ENCODE data around the gene BPNT1. TPM values are rescaled to one million over a fixed set of nuclear protein-coding genes. Genes with fewer than 3 reads are reported as not detected.

BPNT1 gene
- total RNA-seq, 1 experiment from 2014 or later = 41.5 TPM

- Histone ChIP-seq H3K36me3 (ENCODE audit: low read depth) (peaks cover 17% of the 10 kb centered on the region), H3K4me3 (no peak overlapping the region), H3K9me2 (ENCODE audit: insufficient read depth) (no peaks in the 10 kb centered on the region), H3K9me3 (ENCODE audit: insufficient read depth, low read depth) (no peaks in the 10 kb centered on the region), H3K4me1 (replicated peaks; ENCODE audit: insufficient read depth) (no peaks in the 10 kb centered on the region), H3F3A (ENCODE audit: insufficient read depth, low read depth) (no peaks in the 10 kb centered on the region), H3K79me2 (ENCODE audit: low read depth) (no peaks in the 10 kb centered on the region), H2AFZ (no peak overlapping the region), H3K4me2 (no peak overlapping the region), H3K27ac (no peak overlapping the region), H3K27me3 (ENCODE audit: insufficient read depth, low read depth) (no peaks in the 10 kb centered on the region), H4K20me1 (ENCODE audit: insufficient read depth) (no peaks in the 10 kb centered on the region)
- TF ChIP-seq, protein P1, sequence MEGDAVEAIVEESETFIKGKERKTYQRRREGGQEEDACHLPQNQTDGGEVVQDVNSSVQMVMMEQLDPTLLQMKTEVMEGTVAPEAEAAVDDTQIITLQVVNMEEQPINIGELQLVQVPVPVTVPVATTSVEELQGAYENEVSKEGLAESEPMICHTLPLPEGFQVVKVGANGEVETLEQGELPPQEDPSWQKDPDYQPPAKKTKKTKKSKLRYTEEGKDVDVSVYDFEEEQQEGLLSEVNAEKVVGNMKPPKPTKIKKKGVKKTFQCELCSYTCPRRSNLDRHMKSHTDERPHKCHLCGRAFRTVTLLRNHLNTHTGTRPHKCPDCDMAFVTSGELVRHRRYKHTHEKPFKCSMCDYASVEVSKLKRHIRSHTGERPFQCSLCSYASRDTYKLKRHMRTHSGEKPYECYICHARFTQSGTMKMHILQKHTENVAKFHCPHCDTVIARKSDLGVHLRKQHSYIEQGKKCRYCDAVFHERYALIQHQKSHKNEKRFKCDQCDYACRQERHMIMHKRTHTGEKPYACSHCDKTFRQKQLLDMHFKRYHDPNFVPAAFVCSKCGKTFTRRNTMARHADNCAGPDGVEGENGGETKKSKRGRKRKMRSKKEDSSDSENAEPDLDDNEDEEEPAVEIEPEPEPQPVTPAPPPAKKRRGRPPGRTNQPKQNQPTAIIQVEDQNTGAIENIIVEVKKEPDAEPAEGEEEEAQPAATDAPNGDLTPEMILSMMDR (conservative IDR thresholded peaks at IDR 0.05) = no peak
- no peak for TF ChIP-seq EZH2 (IDR thresholded peaks at IDR 0.05; ENCODE audit: low read depth)
- no TSS peak for BruUV-seq (replicated peaks)
- no peak for DNase-seq
- POLR2A ChIA-PET (ENCODE audit: unreplicated experiment) = no interaction called here
- CTCF ChIA-PET = no interaction called here
- intact Hi-C loops (cut with micrococcal nuclease; ENCODE audit: unreplicated experiment) = no loop called here
Observed at GRCh38 chr1:220076861-220077762, 12.5 kb downstream of the BPNT1 start.

GRCh38 chr1:220067269-220068204, 22.1 kb downstream of the BPNT1 start:
- Histone ChIP-seq H2AFZ (no peak overlapping the region), H3K27ac (peak overlapping the region; percentile 23; the same call in 1 of the 2 replicates), H3K9me3 (ENCODE audit: insufficient read depth, low read depth) (no peaks in the 10 kb centered on the region), H3K4me3 (no peak overlapping the region), H3K27me3 (ENCODE audit: insufficient read depth, low read depth) (no peaks in the 10 kb centered on the region), H3F3A (ENCODE audit: insufficient read depth, low read depth) (peaks cover 7% of the 10 kb centered on the region; the same call in 1 of the 2 replicates), H3K4me1 (replicated peaks; ENCODE audit: insufficient read depth) (peaks cover 8% of the 10 kb centered on the region), H3K79me2 (ENCODE audit: low read depth) (no peaks in the 10 kb centered on the region), H3K36me3 (ENCODE audit: low read depth) (peaks cover 16% of the 10 kb centered on the region), H3K4me2 (no peak overlapping the region), H4K20me1 (ENCODE audit: insufficient read depth) (no peaks in the 10 kb centered on the region), H3K9me2 (ENCODE audit: insufficient read depth) (no peaks in the 10 kb centered on the region)
- BruUV-seq (replicated peaks) = no TSS peak
- no peak for TF ChIP-seq EZH2 (IDR thresholded peaks at IDR 0.05; ENCODE audit: low read depth)
- TF ChIP-seq, protein P1 (conservative IDR thresholded peaks at IDR 0.05) = no peak
- intact Hi-C loops (cut with micrococcal nuclease; ENCODE audit: unreplicated experiment) = no loop called here
- POLR2A ChIA-PET (ENCODE audit: unreplicated experiment) = no interaction called here
- CTCF ChIA-PET = no interaction called here
- DNase-seq = peak in 1 of 2 experiments; percentile 57

GRCh38 chr1:220062629-220063028, 27.0 kb downstream of the BPNT1 start:
- CTCF ChIA-PET = no interaction called here
- Histone ChIP-seq H3K9me2 (ENCODE audit: insufficient read depth) (no peaks in the 10 kb centered on the region), H3K4me2 (no peak overlapping the region), H3K4me1 (replicated peaks; ENCODE audit: insufficient read depth) (peaks cover 7% of the 10 kb centered on the region), H2AFZ (no peak overlapping the region), H3K36me3 (ENCODE audit: low read depth) (peaks cover 9% of the 10 kb centered on the region; the same call in 1 of the 2 replicates), H3K4me3 (no peak overlapping the region), H4K20me1 (ENCODE audit: insufficient read depth) (no peaks in the 10 kb centered on the region), H3K9me3 (ENCODE audit: insufficient read depth, low read depth) (no peaks in the 10 kb centered on the region), H3K79me2 (ENCODE audit: low read depth) (no peaks in the 10 kb centered on the region), H3K27me3 (ENCODE audit: insufficient read depth, low read depth) (no peaks in the 10 kb centered on the region), H3K27ac (no peak overlapping the region), H3F3A (ENCODE audit: insufficient read depth, low read depth) (peaks cover 5% of the 10 kb centered on the region; the same call in 1 of the 2 replicates)
- BruUV-seq (replicated peaks) = no TSS peak
- POLR2A ChIA-PET (ENCODE audit: unreplicated experiment) = no interaction called here
- no peak for DNase-seq
- intact Hi-C loops (cut with micrococcal nuclease; ENCODE audit: unreplicated experiment) = no loop called here
- TF ChIP-seq EZH2 (IDR thresholded peaks at IDR 0.05; ENCODE audit: low read depth) = no peak
- TF ChIP-seq, protein P1 (conservative IDR thresholded peaks at IDR 0.05) = no peak
